GM12878 (cell line): ENCODE measurements around the gene IER2. TPM values are rescaled to one million over a fixed set of nuclear protein-coding genes. Genes with fewer than 3 reads are reported as not detected.

Experiments used
- ATAC-seq: fragments of 200-7000 bp; cut with Tn5 transposase; 3 replicates; pipeline ENCODE4 v1.9.1; 2020; ENCODE audit warnings: mild to moderate bottlenecking, moderate library complexity
- BruUV-seq: library from RNA; stranded (reverse); fragments of 400-500 nt; replicated peaks from 2 replicates; lab custom pipeline; 2021; lab: Mats Ljungman, UMichigan
- CTCF ChIA-PET: fragments of 300-600 bp; sonication (Branson Sonifier 250); formaldehyde crosslinking; extraction: SDS; loops from one replicate; lab custom pipeline; 2021; ENCODE audit warnings: inconsistent platforms; lab: Yijun Ruan, JAX
- POLR2A ChIA-PET: fragments of 350-600 bp; formaldehyde crosslinking; extraction: SDS; loops from one replicate; lab custom pipeline; 2021; ENCODE audit warnings: inconsistent platforms; lab: Charles Lee
- RAD21 ChIA-PET: fragments of 300-600 bp; sonication (Branson Sonifier 250); formaldehyde crosslinking; loops from one replicate; lab custom pipeline; 2023; ENCODE audit warnings: antibody characterized with exemption; ENCODE audit not compliant: unreplicated experiment; lab: Charles Lee
- SMC1A ChIA-PET: fragments of 300-600 bp; sonication (Branson Sonifier 250); formaldehyde crosslinking; loops from one replicate; lab custom pipeline; 2023; ENCODE audit not compliant: unreplicated experiment, uncharacterized antibody; lab: Charles Lee
- DNase-seq: peaks from one replicate; pipeline ENCODE4 v3.0.0-alpha.2; 2011; ENCODE audit warnings: low read depth, low spot score
- FAIRE-seq: peaks from 3 replicates; lab custom pipeline; 2011; peaks lifted over from hg19 to GRCh38; lab: Jason Lieb, UNC
- H2AFZ ChIP-seq: 2 replicates; pipeline ENCODE4 v1.6.0; 2011; ENCODE audit warnings: low read depth, low read length, control low read depth; ENCODE audit not compliant: control insufficient read depth
- H3K27ac ChIP-seq: 2 replicates; pipeline ENCODE4 v1.5.1; 2011; ENCODE audit warnings: control low read depth; ENCODE audit not compliant: control insufficient read depth, insufficient read depth
- H3K27me3 ChIP-seq, 2 experiments: replicated peaks in 1 of 2; 2 replicates each; pipeline versions ENCODE4 v1.6.0 to v1.6.1; 2011; ENCODE audit warnings: low read length in 1 of 2; ENCODE audit not compliant: control insufficient read depth in 2 of 2, insufficient read depth in 2 of 2
- H3K36me3 ChIP-seq, 2 experiments: 2 replicates each; pipeline ENCODE4 v1.5.1; 2011; ENCODE audit warnings: low read length in 1 of 2; ENCODE audit not compliant: control insufficient read depth in 2 of 2, insufficient read depth in 2 of 2
- H3K4me1 ChIP-seq: 2 replicates; pipeline ENCODE4 v1.6.1; 2011; ENCODE audit warnings: mild to moderate bottlenecking, low read length, moderate library complexity, mixed read lengths; ENCODE audit not compliant: control insufficient read depth, insufficient read depth
- H3K4me2 ChIP-seq: 2 replicates; pipeline ENCODE4 v1.6.0; 2011; ENCODE audit warnings: control low read depth; ENCODE audit not compliant: control insufficient read depth, insufficient read depth
- H3K4me3 ChIP-seq: fragments of 200-600 bp; sonication (generic); 2 replicates; pipeline ENCODE4 v1.5.1; 2016
- H3K79me2 ChIP-seq: 2 replicates; pipeline ENCODE4 v1.6.0; 2011; ENCODE audit warnings: low read length; ENCODE audit not compliant: control insufficient read depth, insufficient read depth
- H3K9ac ChIP-seq: 2 replicates; pipeline ENCODE4 v1.8.0; 2011; ENCODE audit warnings: low read length, control low read depth, mixed read lengths; ENCODE audit not compliant: control insufficient read depth, insufficient read depth
- H3K9me3 ChIP-seq: replicated peaks from 3 replicates; pipeline ENCODE4 v1.5.1; 2011; ENCODE audit warnings: mild to moderate bottlenecking, low read length; ENCODE audit not compliant: control insufficient read depth, insufficient read depth
- H4K20me1 ChIP-seq: 2 replicates; pipeline ENCODE4 v1.6.0; 2011; ENCODE audit not compliant: control insufficient read depth, insufficient read depth
- BRCA1 ChIP-seq: IDR thresholded peaks from 2 replicates; pipeline ENCODE4 v1.6.1; 2011; ENCODE audit warnings: low read depth, low read length, improper control_type of control experiment
- CHD2 ChIP-seq: IDR thresholded peaks from 2 replicates; pipeline ENCODE4 v1.6.1; 2011; ENCODE audit warnings: low read depth, low read length, improper control_type of control experiment, borderline replicate concordance
- PML ChIP-seq: IDR thresholded peaks from 2 replicates; pipeline ENCODE4 v1.6.1; 2012; ENCODE audit warnings: low read length, inconsistent platforms
- ZNF24 ChIP-seq: fragments of 450-650 bp; IDR thresholded peaks from 2 replicates; pipeline ENCODE4 v1.6.1; 2017; ENCODE audit warnings: antibody characterized with exemption, mild to moderate bottlenecking
- WGBS: methylation state at CpG from one replicate; pipeline ENCODE4 v1.1.6; 2016; ENCODE audit warnings: low lambda C conversion rate; ENCODE audit not compliant: insufficient replicate concordance, insufficient coverage; ENCODE audit errors: missing lambda C conversion rate; 5-methylcytosine and 5-hydroxymethylcytosine counted together
- in situ Hi-C: fragments of 300-500 bp; cut with MboI; formaldehyde crosslinking; loops from 9 replicates; pipeline ENCODE4 v1.14.3; 2018; ENCODE audit warnings: mixed read lengths
- intact Hi-C: fragments of 100-400 bp; cut with micrococcal nuclease; formaldehyde crosslinking; loops from one replicate; pipeline ENCODE4 v1.14.2; 2022; ENCODE audit not compliant: unreplicated experiment
- polyA plus RNA-seq, 11 experiments: library from polyadenylated mRNA; depleted of rRNA in 4 of 11; unstranded in 6 of 11; stranded (reverse) in 5 of 11; fragments of >200 nt; fragmentation: Nextera tagmentation in 4 of 11; fragmentation: Illumina TruSeq in 1 of 11; extraction: Ambion mirVana in 4 of 11; extraction: Trizol in 1 of 11; gene quantifications; 1 replicate in 1 of 11; 2 replicates in 10 of 11; pipeline versions ENCODE4 v1.2.1 to v1.2.3, GENCODE V29; 2011 to 2016; ENCODE audit warnings: inconsistent platforms in 2 of 11, missing spikeins in 2 of 11, low read depth in 1 of 11
- total RNA-seq, 4 experiments: library from RNA; depleted of rRNA in 3 of 4; stranded (reverse); fragments of >200 nt in 3 of 4; fragmentation: Illumina TruSeq in 1 of 4; extraction: Trizol in 1 of 4; gene quantifications; 2 replicates each; pipeline versions ENCODE4 v1.2.1 to v1.2.3, GENCODE V29; 2013 to 2021
- TF ChIP-seq, protein P1 (sequence below): fragments of 450-650 bp; IDR thresholded peaks from 2 replicates; pipeline ENCODE4 v1.6.1; 2017; ENCODE audit warnings: mild to moderate bottlenecking, moderate library complexity
- TF ChIP-seq, protein P2 (sequence below): fragments of 450-650 bp; IDR thresholded peaks from 2 replicates; pipeline ENCODE4 v1.6.1; 2016; ENCODE audit warnings: mild to moderate bottlenecking

The IER2 gene
- total and polyA plus RNA-seq, 10 of the 15 experiments (the other 5 are each of a cell fraction or from before 2014, with no cell fraction given), result 2.8 to 94.5 (median 24.9) TPM

DNA sequence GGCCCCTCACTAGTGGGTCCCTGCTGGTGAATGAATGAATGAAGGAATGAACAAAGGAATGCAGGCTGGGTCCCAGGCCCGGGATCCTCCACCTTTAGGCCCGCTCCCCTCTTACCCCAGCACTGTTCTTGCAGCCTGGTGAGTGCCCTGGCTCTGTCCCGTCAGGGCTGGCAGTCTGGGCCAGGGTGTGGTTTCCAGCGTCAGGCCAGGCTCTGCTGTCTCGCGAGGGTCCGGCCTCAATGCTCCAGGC is 47.9 kb upstream of the IER2 start:
- Histone ChIP-seq H4K20me1 (no peaks in the 10 kb centered on the region), H3K36me3 (peaks cover 0 to 1% of the 10 kb centered on the region in 2 experiments; a peak in 1 of 4 replicates), H3K9ac (peak overlapping the region; percentile 59), H3K79me2 (peaks cover 5% of the 10 kb centered on the region; the same call in 1 of the 2 replicates), H3K27me3 (peaks cover 2% of the 10 kb centered on the region in 2 experiments), H2AFZ (peak overlapping the region; percentile 56; the same call in 1 of the 2 replicates), H3K4me2 (peak overlapping the region; percentile 99), H3K27ac (peak overlapping the region; percentile 90), H3K4me1 (peaks cover 50% of the 10 kb centered on the region), H3K4me3 (peak overlapping the region; percentile 57; the same call in 1 of the 2 replicates), H3K9me3 (no peaks in the 10 kb centered on the region; the same call in 2 of the 3 replicates)
- in situ Hi-C loops, result no loop called here
- SMC1A ChIA-PET, result no interaction called here
- intact Hi-C loops, result loop anchor here (5.0 kb wide), 2 partner anchors 50 to 160 kb away; partner anchors contain the start of genes IER2 and STX10
- no TSS peak for BruUV-seq
- POLR2A ChIA-PET, result interaction anchor here (1.0 kb wide), 1 partner anchor 50 kb away, joined by 3 read pairs; no protein-coding TSS in a partner anchor
- no peak for TF ChIP-seq PML
- TF ChIP-seq, protein P1, sequence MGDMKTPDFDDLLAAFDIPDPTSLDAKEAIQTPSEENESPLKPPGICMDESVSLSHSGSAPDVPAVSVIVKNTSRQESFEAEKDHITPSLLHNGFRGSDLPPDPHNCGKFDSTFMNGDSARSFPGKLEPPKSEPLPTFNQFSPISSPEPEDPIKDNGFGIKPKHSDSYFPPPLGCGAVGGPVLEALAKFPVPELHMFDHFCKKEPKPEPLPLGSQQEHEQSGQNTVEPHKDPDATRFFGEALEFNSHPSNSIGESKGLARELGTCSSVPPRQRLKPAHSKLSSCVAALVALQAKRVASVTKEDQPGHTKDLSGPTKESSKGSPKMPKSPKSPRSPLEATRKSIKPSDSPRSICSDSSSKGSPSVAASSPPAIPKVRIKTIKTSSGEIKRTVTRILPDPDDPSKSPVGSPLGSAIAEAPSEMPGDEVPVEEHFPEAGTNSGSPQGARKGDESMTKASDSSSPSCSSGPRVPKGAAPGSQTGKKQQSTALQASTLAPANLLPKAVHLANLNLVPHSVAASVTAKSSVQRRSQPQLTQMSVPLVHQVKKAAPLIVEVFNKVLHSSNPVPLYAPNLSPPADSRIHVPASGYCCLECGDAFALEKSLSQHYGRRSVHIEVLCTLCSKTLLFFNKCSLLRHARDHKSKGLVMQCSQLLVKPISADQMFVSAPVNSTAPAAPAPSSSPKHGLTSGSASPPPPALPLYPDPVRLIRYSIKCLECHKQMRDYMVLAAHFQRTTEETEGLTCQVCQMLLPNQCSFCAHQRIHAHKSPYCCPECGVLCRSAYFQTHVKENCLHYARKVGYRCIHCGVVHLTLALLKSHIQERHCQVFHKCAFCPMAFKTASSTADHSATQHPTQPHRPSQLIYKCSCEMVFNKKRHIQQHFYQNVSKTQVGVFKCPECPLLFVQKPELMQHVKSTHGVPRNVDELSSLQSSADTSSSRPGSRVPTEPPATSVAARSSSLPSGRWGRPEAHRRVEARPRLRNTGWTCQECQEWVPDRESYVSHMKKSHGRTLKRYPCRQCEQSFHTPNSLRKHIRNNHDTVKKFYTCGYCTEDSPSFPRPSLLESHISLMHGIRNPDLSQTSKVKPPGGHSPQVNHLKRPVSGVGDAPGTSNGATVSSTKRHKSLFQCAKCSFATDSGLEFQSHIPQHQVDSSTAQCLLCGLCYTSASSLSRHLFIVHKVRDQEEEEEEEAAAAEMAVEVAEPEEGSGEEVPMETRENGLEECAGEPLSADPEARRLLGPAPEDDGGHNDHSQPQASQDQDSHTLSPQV, result no peak
- TF ChIP-seq BRCA1, result peak; percentile 38; the same call in 1 of the 2 replicates
- TF ChIP-seq, protein P2, sequence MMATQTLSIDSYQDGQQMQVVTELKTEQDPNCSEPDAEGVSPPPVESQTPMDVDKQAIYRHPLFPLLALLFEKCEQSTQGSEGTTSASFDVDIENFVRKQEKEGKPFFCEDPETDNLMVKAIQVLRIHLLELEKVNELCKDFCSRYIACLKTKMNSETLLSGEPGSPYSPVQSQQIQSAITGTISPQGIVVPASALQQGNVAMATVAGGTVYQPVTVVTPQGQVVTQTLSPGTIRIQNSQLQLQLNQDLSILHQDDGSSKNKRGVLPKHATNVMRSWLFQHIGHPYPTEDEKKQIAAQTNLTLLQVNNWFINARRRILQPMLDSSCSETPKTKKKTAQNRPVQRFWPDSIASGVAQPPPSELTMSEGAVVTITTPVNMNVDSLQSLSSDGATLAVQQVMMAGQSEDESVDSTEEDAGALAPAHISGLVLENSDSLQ, result no peak
- TF ChIP-seq CHD2, result 0 out of 2 replicates have a peak, but pooled peaks have one; percentile 55
- TF ChIP-seq ZNF24, result peak; percentile 90
- FAIRE-seq (no peak), DNase-seq (no peak), ATAC-seq (peak; percentile 24)
- CTCF ChIA-PET, result interaction anchor here (0.6 to 1.6 kb wide), 2 partner anchors 85 to 159 kb away, joined by 3 to 6 read pairs; no protein-coding TSS in a partner anchor
- 3% methylated on average over 7 of the region's 7 CpGs for WGBS
- RAD21 ChIA-PET, result no interaction called here
